Upper lobe of left lung (tissue), 6 donors: ENCODE results near the gene RNF39. TPM values are rescaled to one million over a fixed set of nuclear protein-coding genes. Genes with fewer than 3 reads are reported as not detected.
A peak's percentile ranks its signal among the peaks of the same experiment; 100 is the strongest.

Experiments used
- ATAC-seq, 2 donors: fragments of 200-7000 bp; cut with Tn5 transposase; one replicate each; pipeline ENCODE4 v1.9.1; 2022; ENCODE audit warnings: mild to moderate bottlenecking in 2 of 2, moderate library complexity in 2 of 2; ENCODE audit not compliant: low FRiP score in 2 of 2
- DNase-seq, 2 donors: peaks; one replicate each; pipeline ENCODE4 v3.0.0-alpha.2; 2019 to 2020
- H3K27ac ChIP-seq, 4 donors: fragments of 200-600 bp; sonication (generic); one replicate each; pipeline ENCODE4 v1.5.1; 2016 to 2019
- H3K27me3 ChIP-seq, 4 donors: fragments of 200-600 bp; sonication (generic); one replicate each; pipeline ENCODE4 v1.5.1; 2017 to 2019
- H3K36me3 ChIP-seq, 4 donors: fragments of 200-600 bp; sonication (generic); one replicate each; pipeline ENCODE4 v1.5.1; 2016 to 2019
- H3K4me1 ChIP-seq, 4 donors: fragments of 200-600 bp; sonication (generic); one replicate each; pipeline ENCODE4 v1.5.1; 2018 to 2019
- H3K4me3 ChIP-seq, 4 donors: fragments of 200-600 bp; sonication (generic); one replicate each; pipeline ENCODE4 v1.5.1; 2017 to 2019; ENCODE audit warnings: mild to moderate bottlenecking in 2 of 4, moderate library complexity in 1 of 4
- H3K9me3 ChIP-seq, 4 donors: fragments of 200-600 bp; sonication (generic); one replicate each; pipeline ENCODE4 v1.5.1; 2018 to 2019
- CTCF ChIP-seq, 6 experiments: fragments of 450-650 bp in 4 of 6; fragments of 200-600 bp in 2 of 6; sonication (generic) in 2 of 6; IDR thresholded peaks; one replicate each; pipeline ENCODE4 v1.5.1; 2016 to 2019; ENCODE audit warnings: antibody characterized with exemption in 6 of 6
- EP300 ChIP-seq, 4 donors: sonication (generic); formaldehyde crosslinking; IDR thresholded peaks; one replicate each; pipeline ENCODE4 v1.5.1; 2017; ENCODE audit warnings: antibody characterized with exemption in 4 of 4, control low read depth in 2 of 4
- POLR2A ChIP-seq, 4 donors: fragments of 450-650 bp; IDR thresholded peaks; one replicate each; pipeline ENCODE4 v1.5.1; 2016 to 2017; ENCODE audit warnings: antibody characterized with exemption in 4 of 4, mild to moderate bottlenecking in 2 of 4
- POLR2AphosphoS5 ChIP-seq, 2 donors: sonication (generic); formaldehyde crosslinking; IDR thresholded peaks; one replicate each; pipeline ENCODE4 v1.5.1; 2017; ENCODE audit warnings: antibody characterized with exemption in 2 of 2
- WGBS, 2 donors: methylation state at CpG; one replicate each; pipeline ENCODE4 v1.1.5; 2017 to 2018; 5-methylcytosine and 5-hydroxymethylcytosine counted together
- total RNA-seq, 6 donors: library from RNA; depleted of rRNA in 4 of 6; stranded (reverse); fragments of >200 nt in 4 of 6; gene quantifications; one replicate each; pipeline versions ENCODE4 v1.1.0 to v1.2.1, GENCODE V29; 2016 to 2021
- donor health status: DM: no; HTN: no; CAD: no; lungs with moderate emphysema.
- donor health status: DM: no; HTN: yes; CAD: no; lungs with severe emphysema.

Gene RNF39
- total RNA-seq, 6 donors from 2014 or later, result 2.0 to 4.2 (median 2.8) TPM

GRCh38 chr6:30066577-30067459 is 8.8 kb downstream of the RNF39 start, which contains the start of gene PPP1R11:
Gene PPP1R11, plus strand, starts transcription at chr6:30067198. Its CDS starts 213 bp downstream, at chr6:30067411.
- Histone ChIP-seq H3K4me1 (peaks cover 22 to 33% (median 28%) of the 10 kb centered on the region in 4 donors), H3K27me3 (peaks cover 0 to 3% (median 0%) of the 10 kb centered on the region in 4 donors), H3K36me3 (peaks cover 0 to 29% (median 21%) of the 10 kb centered on the region in 4 donors), H3K27ac (peak within 1 kb of the TSS; percentile 87 to 95 (median 92)), H3K4me3 (peak within 1 kb of the TSS; percentile 65 to 83 (median 69)), H3K9me3 (no peaks in the 10 kb centered on the region)
- DNase-seq (peak; percentile 94 to 100), ATAC-seq (peak; percentile 98 to 100)
- TF ChIP-seq EP300 (IDR thresholded peaks at IDR 0.05) (peak in 1 of 4 donors; percentile 90), POLR2A (IDR thresholded peaks at IDR 0.05) (peak in 3 of 4 donors; percentile 65 to 91 (median 72)), POLR2AphosphoS5 (IDR thresholded peaks at IDR 0.05) (peak; percentile 93), CTCF (IDR thresholded peaks at IDR 0.05) (peak in 1 of 6 experiments; percentile 20)
- WGBS, 2 donors, result 0 to 1% methylated on average over 43 to 46 of the region's 46 CpGs

- DNase-seq, result no peak
- H3K36me3 ChIP-seq, result peaks cover 0 to 29% (median 21%) of the 10 kb centered on the region in 4 donors
- no peaks in the 10 kb centered on the region for H3K9me3 ChIP-seq
- no peak for TF ChIP-seq POLR2A (IDR thresholded peaks at IDR 0.05)
- peaks cover 0 to 2% (median 0%) of the 10 kb centered on the region in 4 donors for H3K27me3 ChIP-seq
- peak overlapping the region; percentile 87 to 95 (median 92) for H3K27ac ChIP-seq
- H3K4me3 ChIP-seq, result peak overlapping the region in 3 of 4 donors; percentile 65 to 83 (median 70)
- peaks cover 18 to 31% (median 27%) of the 10 kb centered on the region in 4 donors for H3K4me1 ChIP-seq
- no peak for ATAC-seq
- WGBS, 2 donors, result 18 to 20% methylated on average over 4 of the region's 4 CpGs
These were observed 9.5 kb downstream of the RNF39 start for GRCh38 chr6:30066082-30066481.

GRCh38 chr6:30063315-30063714 is 12.3 kb downstream of the RNF39 start:
- no peak for TF ChIP-seq POLR2A (IDR thresholded peaks at IDR 0.05)
- no peak for TF ChIP-seq EP300 (IDR thresholded peaks at IDR 0.05)
- no peak for TF ChIP-seq CTCF (IDR thresholded peaks at IDR 0.05)
- TF ChIP-seq POLR2AphosphoS5 (IDR thresholded peaks at IDR 0.05), result no peak
- peaks cover 0 to 8% (median 0%) of the 10 kb centered on the region in 4 donors for H3K36me3 ChIP-seq
- ATAC-seq (no peak), DNase-seq (no peak)
- H3K4me1 ChIP-seq, result peaks cover 24 to 37% (median 34%) of the 10 kb centered on the region in 4 donors
- no peaks in the 10 kb centered on the region for H3K27me3 ChIP-seq
- no peaks in the 10 kb centered on the region for H3K9me3 ChIP-seq
- WGBS, 2 donors, result 74 to 89% methylated on average over 2 of the region's 2 CpGs
- H3K4me3 ChIP-seq, result no peak overlapping the region
- no peak overlapping the region for H3K27ac ChIP-seq

- ATAC-seq (no peak), DNase-seq (no peak)
- Histone ChIP-seq H3K4me1 (peaks cover 21 to 30% (median 27%) of the 10 kb centered on the region in 4 donors), H3K4me3 (peak overlapping the region in 1 of 4 donors; percentile 95), H3K36me3 (peaks cover 0 to 11% (median 0%) of the 10 kb centered on the region in 4 donors), H3K27ac (no peak overlapping the region), H3K27me3 (no peaks in the 10 kb centered on the region), H3K9me3 (no peaks in the 10 kb centered on the region)
- TF ChIP-seq POLR2AphosphoS5 (IDR thresholded peaks at IDR 0.05) (no peak), EP300 (IDR thresholded peaks at IDR 0.05) (no peak), POLR2A (IDR thresholded peaks at IDR 0.05) (no peak), CTCF (IDR thresholded peaks at IDR 0.05) (no peak)
- WGBS, 2 donors, result 93 to 98% methylated on average over 7 of the region's 7 CpGs
These were observed 12.9 kb downstream of the RNF39 start for GRCh38 chr6:30062471-30063178.
